Keratinocyte (primary cell): ENCODE results near the gene RNU5B-1. TPM values are rescaled to one million over a fixed set of nuclear protein-coding genes. Genes with fewer than 3 reads are reported as not detected.

Source experiments
- DNase-seq: peaks from one replicate; pipeline ENCODE4 v3.0.0-alpha.2; 2011; ENCODE audit warnings: low read depth, missing footprints, low spot score
- FAIRE-seq: peaks from 2 replicates; lab custom pipeline; 2011; peaks lifted over from hg19 to GRCh38; lab: Jason Lieb, UNC
- H2AFZ ChIP-seq: 2 replicates; pipeline ENCODE4 v1.6.0; 2012; ENCODE audit warnings: low read length, control low read depth, inconsistent platforms; ENCODE audit not compliant: control insufficient read depth
- H3K27ac ChIP-seq: 2 replicates; pipeline ENCODE4 v1.5.1; 2011; ENCODE audit warnings: low read length; ENCODE audit not compliant: control insufficient read depth, insufficient read depth
- H3K27me3 ChIP-seq: 3 replicates; pipeline ENCODE4 v1.6.0; 2011; ENCODE audit warnings: low read length; ENCODE audit not compliant: control insufficient read depth, insufficient read depth; ENCODE audit errors: extremely low read depth
- H3K36me3 ChIP-seq, 2 experiments: 2 replicates in 1 of 2; 3 replicates in 1 of 2; pipeline ENCODE4 v1.5.1; 2011; ENCODE audit warnings: low read length in 2 of 2, mild to moderate bottlenecking in 1 of 2; ENCODE audit not compliant: control insufficient read depth in 2 of 2, insufficient read depth in 2 of 2; ENCODE audit errors: extremely low read depth in 1 of 2
- H3K4me1 ChIP-seq: 3 replicates; pipeline ENCODE4 v1.5.1; 2011; ENCODE audit warnings: low read length; ENCODE audit not compliant: control insufficient read depth, insufficient read depth; ENCODE audit errors: extremely low read depth
- H3K4me2 ChIP-seq: 3 replicates; pipeline ENCODE4 v1.6.0; 2011; ENCODE audit warnings: low read depth, low read length; ENCODE audit not compliant: control insufficient read depth, insufficient read depth; ENCODE audit errors: extremely low read depth
- H3K4me3 ChIP-seq, 3 experiments: fragments of 200-600 bp in 1 of 3; sonication (generic) in 1 of 3; 2 replicates in 2 of 3; 3 replicates in 1 of 3; pipeline ENCODE4 v1.5.1; 2011 to 2016; ENCODE audit warnings: low read length in 3 of 3, mild to moderate bottlenecking in 3 of 3, control low read depth in 2 of 3, inconsistent platforms in 1 of 3, low read depth in 1 of 3, mixed read lengths in 1 of 3, mixed run types in 1 of 3, moderate library complexity in 1 of 3; ENCODE audit not compliant: control insufficient read depth in 2 of 3, insufficient read depth in 2 of 3; ENCODE audit errors: extremely low read depth in 1 of 3
- H3K79me2 ChIP-seq: 2 replicates; pipeline ENCODE4 v1.6.0; 2012; ENCODE audit warnings: low read length; ENCODE audit not compliant: control insufficient read depth, insufficient read depth
- H3K9ac ChIP-seq: 3 replicates; pipeline ENCODE4 v1.6.0; 2011; ENCODE audit warnings: low read length; ENCODE audit not compliant: control insufficient read depth, insufficient read depth; ENCODE audit errors: extremely low read depth
- H3K9me1 ChIP-seq: 3 replicates; pipeline ENCODE4 v1.6.0; 2011; ENCODE audit warnings: low read length; ENCODE audit not compliant: control insufficient read depth, insufficient read depth; ENCODE audit errors: extremely low read depth
- H3K9me3 ChIP-seq: 2 replicates; pipeline ENCODE4 v1.5.1; 2012; ENCODE audit warnings: low read depth, low read length; ENCODE audit not compliant: control insufficient read depth
- H4K20me1 ChIP-seq: 3 replicates; pipeline ENCODE4 v1.6.0; 2011; ENCODE audit warnings: low read length; ENCODE audit not compliant: control insufficient read depth, insufficient read depth; ENCODE audit errors: extremely low read depth
- EZH2 ChIP-seq: IDR thresholded peaks from one replicate; pipeline ENCODE4 v1.6.1; 2012; ENCODE audit warnings: inconsistent platforms, mild to moderate bottlenecking, low read length, moderate library complexity
- dilution Hi-C: fragments of 300-500 bp; cut with MboI; formaldehyde crosslinking; loops from one replicate; pipeline ENCODE4 v1.7.0; 2020; ENCODE audit warnings: low sequenced_read_pairs; ENCODE audit not compliant: extremely low pct_ligation_motif_present
- polyA plus RNA-seq, 5 experiments: library from polyadenylated mRNA; depleted of rRNA in 3 of 5; stranded (reverse) in 3 of 5; stranded (forward) in 1 of 5; unstranded in 1 of 5; fragments of >200 nt; gene quantifications; 1 replicate in 1 of 5; 2 replicates in 3 of 5; 3 replicates in 1 of 5; pipeline versions ENCODE4 v1.2.1 to v1.2.3, GENCODE V29; 2011 to 2012; ENCODE audit warnings: missing spikeins in 2 of 5, low read depth in 1 of 5, low replicate concordance in 1 of 5
- TF ChIP-seq, protein P1 (sequence below), 3 experiments: IDR thresholded peaks in 1 of 3; conservative IDR thresholded peaks in 1 of 3; optimal IDR thresholded peaks in 1 of 3; 2 replicates in 2 of 3; 3 replicates in 1 of 3; pipeline versions ENCODE3 to v1.5.1; 2011; ENCODE audit warnings: low read length in 3 of 3, mild to moderate bottlenecking in 3 of 3, moderate library complexity in 2 of 3, control low read depth in 1 of 3, inconsistent platforms in 1 of 3; ENCODE audit not compliant: insufficient read depth in 2 of 3; ENCODE audit errors: extremely low read depth in 1 of 3

Gene RNU5B-1
- polyA plus RNA-seq, 1 donor (not counting 4 experiments of a cell fraction or from before 2014, with no cell fraction given): not detected

DNA sequence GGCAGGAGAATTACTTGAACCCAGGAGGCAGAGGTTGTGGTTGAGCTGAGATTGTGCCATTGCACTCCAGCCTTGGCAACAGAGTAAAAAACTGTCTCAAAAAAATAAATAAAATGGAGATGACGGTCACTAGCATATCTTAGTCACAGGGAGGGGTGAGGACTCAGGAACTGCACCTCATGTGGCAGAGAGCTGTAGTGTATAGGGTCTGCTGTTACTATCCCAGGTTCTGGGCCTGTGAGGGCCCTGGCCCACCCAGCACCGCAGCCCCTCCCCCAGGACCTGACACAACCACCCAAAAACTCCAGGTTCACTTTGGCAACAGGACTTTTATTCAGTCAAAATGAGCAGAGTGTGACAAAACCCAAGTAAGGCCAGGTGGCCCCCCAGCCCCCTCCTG, 22.3 kb downstream of the RNU5B-1 start:
- no peaks in the 10 kb centered on the region for H3K79me2 ChIP-seq
- H4K20me1 ChIP-seq: no peaks in the 10 kb centered on the region
- TF ChIP-seq, protein P1, sequence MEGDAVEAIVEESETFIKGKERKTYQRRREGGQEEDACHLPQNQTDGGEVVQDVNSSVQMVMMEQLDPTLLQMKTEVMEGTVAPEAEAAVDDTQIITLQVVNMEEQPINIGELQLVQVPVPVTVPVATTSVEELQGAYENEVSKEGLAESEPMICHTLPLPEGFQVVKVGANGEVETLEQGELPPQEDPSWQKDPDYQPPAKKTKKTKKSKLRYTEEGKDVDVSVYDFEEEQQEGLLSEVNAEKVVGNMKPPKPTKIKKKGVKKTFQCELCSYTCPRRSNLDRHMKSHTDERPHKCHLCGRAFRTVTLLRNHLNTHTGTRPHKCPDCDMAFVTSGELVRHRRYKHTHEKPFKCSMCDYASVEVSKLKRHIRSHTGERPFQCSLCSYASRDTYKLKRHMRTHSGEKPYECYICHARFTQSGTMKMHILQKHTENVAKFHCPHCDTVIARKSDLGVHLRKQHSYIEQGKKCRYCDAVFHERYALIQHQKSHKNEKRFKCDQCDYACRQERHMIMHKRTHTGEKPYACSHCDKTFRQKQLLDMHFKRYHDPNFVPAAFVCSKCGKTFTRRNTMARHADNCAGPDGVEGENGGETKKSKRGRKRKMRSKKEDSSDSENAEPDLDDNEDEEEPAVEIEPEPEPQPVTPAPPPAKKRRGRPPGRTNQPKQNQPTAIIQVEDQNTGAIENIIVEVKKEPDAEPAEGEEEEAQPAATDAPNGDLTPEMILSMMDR (optimal IDR thresholded peaks at IDR 0.05 in 1 of 3, IDR thresholded peaks at IDR 0.05 in 1 of 3, conservative IDR thresholded peaks at IDR 0.05 in 1 of 3; ENCODE audit: extremely low read depth in 1 of 3, insufficient read depth in 2 of 3, low read length in 3 of 3): no peak
- no peak for TF ChIP-seq EZH2
- H3K4me3 ChIP-seq: no peak overlapping the region
- FAIRE-seq: no peak
- no peak overlapping the region for H3K9ac ChIP-seq
- no peak overlapping the region for H2AFZ ChIP-seq
- no peaks in the 10 kb centered on the region for H3K9me3 ChIP-seq
- H3K4me1 ChIP-seq: no peaks in the 10 kb centered on the region
- no peaks in the 10 kb centered on the region for H3K9me1 ChIP-seq
- H3K4me2 ChIP-seq: no peak overlapping the region
- dilution Hi-C loops: no loop called here
- no peak overlapping the region for H3K27ac ChIP-seq
- no peak for DNase-seq
- no peaks in the 10 kb centered on the region for H3K36me3 ChIP-seq
- H3K27me3 ChIP-seq: peaks cover 4% of the 10 kb centered on the region

DNA sequence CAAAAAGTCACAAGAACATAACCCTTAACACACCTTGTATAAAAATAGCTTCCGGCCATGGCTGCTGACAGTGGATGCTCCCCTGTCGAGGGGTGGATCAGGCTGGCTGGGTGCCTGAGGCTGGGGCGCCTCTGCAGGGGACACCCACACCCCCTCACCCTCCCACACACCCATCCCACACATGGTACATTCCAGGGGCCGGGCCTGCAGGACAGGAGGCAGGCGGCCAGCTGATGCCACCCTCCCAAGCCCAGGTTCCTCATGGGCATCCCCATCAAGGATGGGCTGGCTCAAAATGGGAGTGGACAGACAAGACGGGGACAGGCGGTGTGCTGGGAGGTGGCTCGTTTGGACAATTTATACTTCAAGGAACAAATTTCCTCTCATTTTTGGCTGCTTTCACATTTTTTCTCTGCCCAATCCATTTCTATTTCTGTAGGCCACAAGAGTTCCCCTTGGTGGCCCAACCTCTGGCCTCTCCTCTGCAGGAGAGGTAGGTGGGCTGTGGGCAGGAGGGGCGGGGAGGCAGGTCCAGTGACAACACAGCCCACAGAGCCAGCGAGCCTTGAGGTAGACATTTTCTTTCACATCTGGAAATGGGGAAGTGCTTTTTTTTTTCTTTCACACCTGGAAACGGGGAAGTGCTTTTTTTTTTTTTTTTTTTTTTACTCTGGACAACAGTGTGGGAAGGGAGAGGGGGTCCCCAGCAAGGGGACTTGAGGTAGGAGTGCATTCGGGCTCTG, 23.3 kb downstream of the RNU5B-1 start:
- H3K9me3 ChIP-seq: no peaks in the 10 kb centered on the region
- H3K27me3 ChIP-seq: peaks cover 7% of the 10 kb centered on the region
- H3K4me1 ChIP-seq: no peaks in the 10 kb centered on the region
- no peaks in the 10 kb centered on the region for H3K36me3 ChIP-seq
- no peak for TF ChIP-seq EZH2
- TF ChIP-seq, protein P1 (optimal IDR thresholded peaks at IDR 0.05 in 1 of 3, IDR thresholded peaks at IDR 0.05 in 1 of 3, conservative IDR thresholded peaks at IDR 0.05 in 1 of 3; ENCODE audit: extremely low read depth in 1 of 3, insufficient read depth in 2 of 3, low read length in 3 of 3): no peak
- no peaks in the 10 kb centered on the region for H3K9me1 ChIP-seq
- no peak for FAIRE-seq
- H3K79me2 ChIP-seq: no peaks in the 10 kb centered on the region
- H3K9ac ChIP-seq: no peak overlapping the region
- no peak overlapping the region for H3K4me3 ChIP-seq
- dilution Hi-C loops: no loop called here
- no peak overlapping the region for H2AFZ ChIP-seq
- H3K27ac ChIP-seq: no peak overlapping the region
- DNase-seq: no peak
- H3K4me2 ChIP-seq: no peak overlapping the region
- H4K20me1 ChIP-seq: no peaks in the 10 kb centered on the region
